Breast epithelium (tissue), 4 donors: ENCODE measurements around the gene RNU6-9. TPM values are rescaled to one million over a fixed set of nuclear protein-coding genes. Genes with fewer than 3 reads are reported as not detected.
A peak's percentile ranks its signal among the peaks of the same experiment; 100 is the strongest.

ENCODE experiments used
- DNase-seq, 2 donors: peaks; one replicate each; pipeline ENCODE4 v3.0.0-alpha.2; 2019; ENCODE audit warnings: low spot score in 2 of 2
- H3K27ac ChIP-seq, 2 donors: fragments of 200-600 bp; sonication (generic) in 1 of 2; one replicate each; pipeline ENCODE4 v1.5.1; 2016 to 2019; ENCODE audit warnings: mild to moderate bottlenecking in 1 of 2
- H3K27me3 ChIP-seq, 2 donors: fragments of 200-600 bp; sonication (generic) in 1 of 2; one replicate each; pipeline versions ENCODE4 v1.5.1 to v1.6.0; 2017 to 2019; ENCODE audit warnings: control low read depth in 1 of 2, mild to moderate bottlenecking in 1 of 2
- H3K36me3 ChIP-seq: fragments of 200-600 bp; one replicate; pipeline ENCODE4 v1.5.1; 2019
- H3K4me1 ChIP-seq, 2 donors: fragments of 200-600 bp; sonication (generic); one replicate each; pipeline ENCODE4 v1.5.1; 2016 to 2019; ENCODE audit warnings: control low read depth in 1 of 2
- H3K4me3 ChIP-seq, 3 donors: fragments of 200-600 bp; sonication (generic); 1 replicate in 2 of 3; 2 replicates in 1 of 3; pipeline ENCODE4 v1.5.1; 2016 to 2019; ENCODE audit warnings: mild to moderate bottlenecking in 3 of 3, moderate library complexity in 2 of 3
- H3K9me3 ChIP-seq, 2 donors: fragments of 200-600 bp; sonication (generic) in 1 of 2; one replicate each; pipeline ENCODE4 v1.5.1; 2016 to 2019; ENCODE audit warnings: control low read depth in 1 of 2
- POLR2A ChIP-seq: fragments of 450-650 bp; IDR thresholded peaks from one replicate; pipeline ENCODE4 v1.6.1; 2016; ENCODE audit warnings: antibody characterized with exemption, mild to moderate bottlenecking, moderate library complexity
- POLR2AphosphoS5 ChIP-seq, 3 donors: sonication (generic); formaldehyde crosslinking; IDR thresholded peaks; one replicate each; pipeline ENCODE4 v1.6.1; 2017; ENCODE audit warnings: antibody characterized with exemption in 3 of 3
- intact Hi-C: fragments of 100-400 bp; cut with DNase I; formaldehyde crosslinking; loops from one replicate; pipeline ENCODE4 v1.15.1; 2023; ENCODE audit warnings: low total_unique reads
- total RNA-seq, 3 donors: library from RNA; depleted of rRNA; stranded (reverse); fragments of >200 nt; gene quantifications; one replicate each; pipeline ENCODE4 v1.1.0, GENCODE V29; 2016
- TF ChIP-seq, protein P1 (sequence below), 3 donors: fragments of 450-650 bp; IDR thresholded peaks; one replicate each; pipeline ENCODE4 v1.5.1; 2016 to 2017; ENCODE audit warnings: antibody characterized with exemption in 3 of 3, mild to moderate bottlenecking in 3 of 3, moderate library complexity in 3 of 3

Gene RNU6-9
- total RNA-seq, 3 donors from 2014 or later: not detected

- peak overlapping the region; percentile 83 to 86 for H3K27ac ChIP-seq
- H3K27me3 ChIP-seq: peaks cover 0 to 1% of the 10 kb centered on the region in 2 donors
- no peaks in the 10 kb centered on the region for H3K9me3 ChIP-seq
- TF ChIP-seq POLR2AphosphoS5 (IDR thresholded peaks at IDR 0.05) (no peak), POLR2A (no peak)
- TF ChIP-seq, protein P1, sequence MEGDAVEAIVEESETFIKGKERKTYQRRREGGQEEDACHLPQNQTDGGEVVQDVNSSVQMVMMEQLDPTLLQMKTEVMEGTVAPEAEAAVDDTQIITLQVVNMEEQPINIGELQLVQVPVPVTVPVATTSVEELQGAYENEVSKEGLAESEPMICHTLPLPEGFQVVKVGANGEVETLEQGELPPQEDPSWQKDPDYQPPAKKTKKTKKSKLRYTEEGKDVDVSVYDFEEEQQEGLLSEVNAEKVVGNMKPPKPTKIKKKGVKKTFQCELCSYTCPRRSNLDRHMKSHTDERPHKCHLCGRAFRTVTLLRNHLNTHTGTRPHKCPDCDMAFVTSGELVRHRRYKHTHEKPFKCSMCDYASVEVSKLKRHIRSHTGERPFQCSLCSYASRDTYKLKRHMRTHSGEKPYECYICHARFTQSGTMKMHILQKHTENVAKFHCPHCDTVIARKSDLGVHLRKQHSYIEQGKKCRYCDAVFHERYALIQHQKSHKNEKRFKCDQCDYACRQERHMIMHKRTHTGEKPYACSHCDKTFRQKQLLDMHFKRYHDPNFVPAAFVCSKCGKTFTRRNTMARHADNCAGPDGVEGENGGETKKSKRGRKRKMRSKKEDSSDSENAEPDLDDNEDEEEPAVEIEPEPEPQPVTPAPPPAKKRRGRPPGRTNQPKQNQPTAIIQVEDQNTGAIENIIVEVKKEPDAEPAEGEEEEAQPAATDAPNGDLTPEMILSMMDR (IDR thresholded peaks at IDR 0.05): peak in 1 of 3 donors; percentile 6
- intact Hi-C loops: no loop called here
- no peak for DNase-seq
- peak overlapping the region; percentile 84 to 91 (median 86) for H3K4me3 ChIP-seq
- H3K36me3 ChIP-seq: no peaks in the 10 kb centered on the region
- H3K4me1 ChIP-seq: no peaks in the 10 kb centered on the region
Observed at GRCh38 chr19:926323-926588, 33.0 kb downstream of the RNU6-9 start.

DNA sequence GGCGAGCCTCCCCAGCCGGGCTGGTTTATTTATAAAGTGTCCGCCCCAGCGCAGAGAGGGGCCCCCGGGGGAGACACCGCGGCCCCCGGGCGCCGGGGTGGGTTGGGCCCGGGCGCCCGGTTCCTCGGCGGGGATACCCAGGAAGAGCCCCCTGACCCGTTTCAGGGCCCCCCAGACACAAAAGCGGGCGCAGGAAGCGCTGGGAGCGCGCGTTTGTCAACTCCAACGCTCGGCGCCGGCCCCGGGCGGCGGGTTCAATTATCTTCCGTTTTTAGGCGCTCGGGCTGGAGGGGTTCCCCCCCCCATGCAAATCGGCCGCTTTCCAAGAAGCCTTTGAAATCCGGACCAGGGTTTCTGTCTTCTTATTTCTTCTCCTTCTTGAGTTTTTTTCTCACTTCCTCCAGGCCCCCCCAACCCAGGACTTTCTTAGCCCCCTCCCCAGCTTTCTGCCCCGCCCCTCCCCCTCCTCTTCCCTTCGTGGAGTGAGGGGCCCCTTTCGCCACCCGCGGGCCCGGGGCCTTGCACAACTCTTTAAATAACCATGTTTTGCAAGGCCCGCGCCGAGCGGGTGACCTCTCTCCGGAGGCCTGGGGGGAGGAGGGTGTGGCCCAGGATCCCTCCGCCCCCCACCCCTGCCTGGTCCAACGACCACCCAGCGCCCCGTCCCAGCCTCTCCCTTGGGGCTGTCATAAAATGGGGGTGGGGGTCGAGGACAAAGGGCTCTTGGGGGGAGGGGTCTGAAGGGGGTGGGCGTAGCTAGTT, 33.5 kb downstream of the RNU6-9 start:
- Histone ChIP-seq H3K27me3 (no peaks in the 10 kb centered on the region), H3K4me3 (peak overlapping the region; percentile 84 to 91 (median 86)), H3K9me3 (no peaks in the 10 kb centered on the region), H3K36me3 (no peaks in the 10 kb centered on the region), H3K27ac (peak overlapping the region; percentile 83 to 86), H3K4me1 (no peaks in the 10 kb centered on the region)
- DNase-seq: peak in 1 of 2 donors; percentile 58
- peak in 1 of 3 donors; percentile 65 for TF ChIP-seq POLR2AphosphoS5 (IDR thresholded peaks at IDR 0.05)
- TF ChIP-seq, protein P1 (IDR thresholded peaks at IDR 0.05): no peak
- intact Hi-C loops: no loop called here

GRCh38 chr19:927351-927779, 34.1 kb downstream of the RNU6-9 start:
- H3K9me3 ChIP-seq: no peaks in the 10 kb centered on the region
- no peak for TF ChIP-seq POLR2AphosphoS5 (IDR thresholded peaks at IDR 0.05)
- TF ChIP-seq, protein P1 (IDR thresholded peaks at IDR 0.05): no peak
- no peak for TF ChIP-seq POLR2A
- intact Hi-C loops: no loop called here
- H3K36me3 ChIP-seq: no peaks in the 10 kb centered on the region
- peak overlapping the region; percentile 84 to 91 (median 86) for H3K4me3 ChIP-seq
- peak overlapping the region; percentile 83 to 86 for H3K27ac ChIP-seq
- no peaks in the 10 kb centered on the region for H3K4me1 ChIP-seq
- H3K27me3 ChIP-seq: no peaks in the 10 kb centered on the region
- DNase-seq: peak in 1 of 2 donors; percentile 52

DNA sequence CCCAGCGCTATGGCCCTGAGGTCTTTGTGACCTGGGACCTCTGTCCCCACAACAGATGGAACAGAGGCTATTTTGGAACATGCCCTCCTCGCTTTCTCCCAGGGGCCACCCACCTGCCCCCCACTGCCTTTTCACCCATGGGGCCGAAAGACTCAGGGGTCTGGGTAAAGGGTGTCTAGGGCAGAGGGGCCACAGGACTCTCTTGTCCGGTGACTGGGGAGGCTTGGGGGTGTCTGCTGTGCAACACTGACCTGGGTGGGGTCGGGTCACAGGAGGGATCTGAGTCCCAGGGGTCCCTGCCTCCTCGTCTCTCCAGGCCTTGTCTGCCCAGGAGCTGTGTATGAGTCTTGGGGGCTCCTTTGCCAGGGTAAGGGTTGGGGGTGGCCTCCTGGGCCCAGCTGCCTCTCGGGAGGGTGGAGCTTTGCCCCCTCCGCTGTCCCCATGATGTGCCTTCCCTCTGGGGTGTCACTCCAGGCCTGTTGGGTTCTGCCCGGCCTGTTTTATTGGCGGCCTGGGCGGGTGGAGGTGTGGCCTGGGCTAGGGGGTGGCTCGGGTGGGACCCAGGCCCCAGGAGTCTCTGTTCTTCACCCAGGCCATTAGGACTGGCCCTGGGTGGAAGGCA, 34.6 kb downstream of the RNU6-9 start:
- DNase-seq: no peak
- intact Hi-C loops: no loop called here
- Histone ChIP-seq H3K36me3 (no peaks in the 10 kb centered on the region), H3K9me3 (no peaks in the 10 kb centered on the region), H3K27ac (peak overlapping the region; percentile 83 to 86), H3K27me3 (no peaks in the 10 kb centered on the region), H3K4me1 (peaks cover 0 to 5% of the 10 kb centered on the region in 2 donors), H3K4me3 (peak overlapping the region; percentile 84 to 91 (median 86))
- no peak for TF ChIP-seq POLR2A
- TF ChIP-seq, protein P1 (IDR thresholded peaks at IDR 0.05): no peak
- TF ChIP-seq POLR2AphosphoS5 (IDR thresholded peaks at IDR 0.05): no peak

DNA sequence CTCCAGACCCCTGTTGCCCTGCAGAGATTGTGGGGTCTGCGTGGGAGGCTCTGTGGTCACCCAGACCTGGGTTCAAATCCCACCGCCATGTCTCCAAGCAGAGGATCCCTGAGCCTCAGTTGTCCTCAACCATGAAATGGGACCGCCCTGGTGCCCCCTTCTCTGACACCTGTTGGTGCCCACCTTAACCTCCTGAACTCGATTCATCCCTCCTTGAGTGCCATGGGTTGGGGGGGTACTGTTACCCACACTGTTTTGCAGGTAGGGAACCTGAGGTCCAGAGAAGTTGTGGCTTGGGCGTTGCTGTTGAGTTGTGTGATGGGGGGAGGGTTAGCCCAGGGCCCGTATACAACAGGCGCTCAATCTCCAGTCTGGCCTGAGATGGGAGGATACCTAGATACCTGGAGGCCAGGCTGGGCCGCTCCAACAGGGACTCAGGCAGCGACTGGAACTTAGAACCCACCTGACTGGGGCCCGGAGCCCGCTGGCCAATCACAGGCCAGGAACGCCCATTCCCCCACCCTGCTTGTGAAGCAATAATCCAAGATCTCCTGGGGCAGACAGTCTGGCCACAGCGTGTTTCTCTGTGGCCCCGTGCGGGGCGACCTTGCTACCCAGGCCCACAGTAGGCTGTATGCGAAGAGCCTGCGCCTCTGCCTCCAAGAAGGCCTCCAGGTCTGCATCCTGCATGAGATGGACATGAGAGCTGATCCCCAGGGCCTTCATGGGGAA, 35.4 kb downstream of the RNU6-9 start:
- no peaks in the 10 kb centered on the region for H3K9me3 ChIP-seq
- DNase-seq: no peak
- H3K4me1 ChIP-seq: peaks cover 0 to 11% of the 10 kb centered on the region in 2 donors
- H3K27ac ChIP-seq: peak overlapping the region in 1 of 2 donors; percentile 83
- intact Hi-C loops: no loop called here
- no peak overlapping the region for H3K4me3 ChIP-seq
- no peaks in the 10 kb centered on the region for H3K36me3 ChIP-seq
- TF ChIP-seq POLR2A (no peak), POLR2AphosphoS5 (IDR thresholded peaks at IDR 0.05) (no peak)
- TF ChIP-seq, protein P1 (IDR thresholded peaks at IDR 0.05): no peak
- H3K27me3 ChIP-seq: no peaks in the 10 kb centered on the region
